ENCODE measurements around the gene RPL41. TPM values are rescaled to one million over a fixed set of nuclear protein-coding genes. Genes with fewer than 3 reads are reported as not detected.

RPL41 gene
- total RNA-seq, 1 donor = 2,844 TPM

DNA sequence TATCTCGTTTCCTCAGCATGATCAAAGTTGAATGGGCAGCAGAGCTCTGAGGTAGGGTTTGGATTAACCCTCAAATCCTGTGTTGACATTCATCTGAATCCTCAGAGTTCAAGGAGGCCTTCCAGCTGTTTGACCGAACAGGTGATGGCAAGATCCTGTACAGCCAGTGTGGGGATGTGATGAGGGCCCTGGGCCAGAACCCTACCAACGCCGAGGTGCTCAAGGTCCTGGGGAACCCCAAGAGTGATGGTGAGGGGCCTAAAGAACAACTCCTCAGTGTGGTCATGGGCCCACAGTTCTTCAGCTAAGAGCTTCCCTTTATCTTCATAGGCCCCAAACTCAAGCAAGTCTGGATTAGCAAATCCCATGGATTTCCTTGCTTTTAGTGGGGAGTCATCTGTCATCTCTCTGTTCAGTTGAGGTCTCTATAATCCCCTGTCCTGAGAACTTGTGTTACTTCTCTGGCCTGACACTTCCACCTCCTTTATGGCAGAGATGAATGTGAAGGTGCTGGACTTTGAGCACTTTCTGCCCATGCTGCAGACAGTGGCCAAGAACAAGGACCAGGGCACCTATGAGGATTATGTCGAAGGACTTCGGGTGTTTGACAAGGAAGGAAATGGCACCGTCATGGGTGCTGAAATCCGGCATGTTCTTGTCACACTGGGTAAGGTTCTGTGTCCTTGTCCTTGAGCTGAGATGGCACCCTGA, 43.2 kb downstream of the RPL41 start:
- Histone ChIP-seq H3K36me3 (ENCODE audit: insufficient read depth, low read length) (peaks cover 66% of the 10 kb centered on the region), H4K20me1 (ENCODE audit: insufficient read depth, low read length) (peaks cover 44% of the 10 kb centered on the region)

DNA sequence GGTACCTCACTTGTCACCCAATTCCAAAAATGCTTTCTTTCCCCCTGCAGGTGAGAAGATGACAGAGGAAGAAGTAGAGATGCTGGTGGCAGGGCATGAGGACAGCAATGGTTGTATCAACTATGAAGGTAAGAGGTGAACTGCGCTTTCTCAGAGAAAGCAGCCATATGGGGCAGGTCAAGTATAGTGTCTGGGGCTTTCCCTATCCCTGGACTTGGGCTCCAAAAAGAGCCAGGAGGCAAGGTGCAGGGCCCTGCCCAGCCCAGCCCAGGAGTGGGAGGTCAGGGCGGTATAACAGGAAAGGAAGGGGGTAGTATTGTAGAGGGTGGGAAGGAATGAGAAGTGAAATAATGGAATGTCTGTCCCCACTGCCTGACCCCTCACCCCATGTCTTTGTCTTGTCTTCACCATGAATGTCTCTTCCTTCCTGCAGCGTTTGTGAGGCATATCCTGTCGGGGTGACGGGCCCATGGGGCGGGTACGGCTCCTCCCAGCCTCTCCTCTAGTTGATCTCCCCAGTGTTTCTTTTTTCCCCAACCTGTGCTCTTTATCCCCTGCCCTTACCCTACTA, 43.8 kb downstream of the RPL41 start:
- Histone ChIP-seq H2AFZ (ENCODE audit: low read length) (no peak overlapping the region), H4K20me1 (ENCODE audit: insufficient read depth, low read length) (peaks cover 44% of the 10 kb centered on the region), H3K27ac (ENCODE audit: low read depth, low read length) (peak overlapping the region; percentile 87), H3K4me2 (ENCODE audit: insufficient read depth, low read length) (peak overlapping the region; percentile 99), H3K79me2 (ENCODE audit: insufficient read depth, low read length) (peaks cover 40% of the 10 kb centered on the region), H3K4me1 (ENCODE audit: insufficient read depth, low read length) (peaks cover 25% of the 10 kb centered on the region), H3K4me3 (ENCODE audit: insufficient read depth, low read length) (peak overlapping the region; percentile 92), H3K27me3 (ENCODE audit: insufficient read depth, low read length) (no peaks in the 10 kb centered on the region), H3K36me3 (ENCODE audit: insufficient read depth, low read length) (peaks cover 66% of the 10 kb centered on the region), H3K9me3 (ENCODE audit: low read depth, low read length) (no peaks in the 10 kb centered on the region)
- TF ChIP-seq, protein P1, sequence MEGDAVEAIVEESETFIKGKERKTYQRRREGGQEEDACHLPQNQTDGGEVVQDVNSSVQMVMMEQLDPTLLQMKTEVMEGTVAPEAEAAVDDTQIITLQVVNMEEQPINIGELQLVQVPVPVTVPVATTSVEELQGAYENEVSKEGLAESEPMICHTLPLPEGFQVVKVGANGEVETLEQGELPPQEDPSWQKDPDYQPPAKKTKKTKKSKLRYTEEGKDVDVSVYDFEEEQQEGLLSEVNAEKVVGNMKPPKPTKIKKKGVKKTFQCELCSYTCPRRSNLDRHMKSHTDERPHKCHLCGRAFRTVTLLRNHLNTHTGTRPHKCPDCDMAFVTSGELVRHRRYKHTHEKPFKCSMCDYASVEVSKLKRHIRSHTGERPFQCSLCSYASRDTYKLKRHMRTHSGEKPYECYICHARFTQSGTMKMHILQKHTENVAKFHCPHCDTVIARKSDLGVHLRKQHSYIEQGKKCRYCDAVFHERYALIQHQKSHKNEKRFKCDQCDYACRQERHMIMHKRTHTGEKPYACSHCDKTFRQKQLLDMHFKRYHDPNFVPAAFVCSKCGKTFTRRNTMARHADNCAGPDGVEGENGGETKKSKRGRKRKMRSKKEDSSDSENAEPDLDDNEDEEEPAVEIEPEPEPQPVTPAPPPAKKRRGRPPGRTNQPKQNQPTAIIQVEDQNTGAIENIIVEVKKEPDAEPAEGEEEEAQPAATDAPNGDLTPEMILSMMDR (IDR thresholded peaks at IDR 0.05; ENCODE audit: extremely low read depth, low read depth, low read length) = no peak
- no peak for DNase-seq (ENCODE audit: insufficient read length, low spot score, missing footprints)

More for the DNA sequence above, 43.2 kb downstream of the RPL41 start:
- H3K4me3 ChIP-seq (ENCODE audit: insufficient read depth, low read length) = peak overlapping the region; percentile 92
- TF ChIP-seq, protein P1 (IDR thresholded peaks at IDR 0.05; ENCODE audit: extremely low read depth, low read depth, low read length) = no peak
- peaks cover 25% of the 10 kb centered on the region for H3K4me1 ChIP-seq (ENCODE audit: insufficient read depth, low read length)
- H3K79me2 ChIP-seq (ENCODE audit: insufficient read depth, low read length) = peaks cover 40% of the 10 kb centered on the region
- no peaks in the 10 kb centered on the region for H3K27me3 ChIP-seq (ENCODE audit: insufficient read depth, low read length)
- H3K4me2 ChIP-seq (ENCODE audit: insufficient read depth, low read length) = peak overlapping the region; percentile 99
- H3K9me3 ChIP-seq (ENCODE audit: low read depth, low read length) = no peaks in the 10 kb centered on the region
- no peak overlapping the region for H2AFZ ChIP-seq (ENCODE audit: low read length)
- H3K27ac ChIP-seq (ENCODE audit: low read depth, low read length) = peak overlapping the region; percentile 87
- no peak for DNase-seq (ENCODE audit: insufficient read length, low spot score, missing footprints)

DNA sequence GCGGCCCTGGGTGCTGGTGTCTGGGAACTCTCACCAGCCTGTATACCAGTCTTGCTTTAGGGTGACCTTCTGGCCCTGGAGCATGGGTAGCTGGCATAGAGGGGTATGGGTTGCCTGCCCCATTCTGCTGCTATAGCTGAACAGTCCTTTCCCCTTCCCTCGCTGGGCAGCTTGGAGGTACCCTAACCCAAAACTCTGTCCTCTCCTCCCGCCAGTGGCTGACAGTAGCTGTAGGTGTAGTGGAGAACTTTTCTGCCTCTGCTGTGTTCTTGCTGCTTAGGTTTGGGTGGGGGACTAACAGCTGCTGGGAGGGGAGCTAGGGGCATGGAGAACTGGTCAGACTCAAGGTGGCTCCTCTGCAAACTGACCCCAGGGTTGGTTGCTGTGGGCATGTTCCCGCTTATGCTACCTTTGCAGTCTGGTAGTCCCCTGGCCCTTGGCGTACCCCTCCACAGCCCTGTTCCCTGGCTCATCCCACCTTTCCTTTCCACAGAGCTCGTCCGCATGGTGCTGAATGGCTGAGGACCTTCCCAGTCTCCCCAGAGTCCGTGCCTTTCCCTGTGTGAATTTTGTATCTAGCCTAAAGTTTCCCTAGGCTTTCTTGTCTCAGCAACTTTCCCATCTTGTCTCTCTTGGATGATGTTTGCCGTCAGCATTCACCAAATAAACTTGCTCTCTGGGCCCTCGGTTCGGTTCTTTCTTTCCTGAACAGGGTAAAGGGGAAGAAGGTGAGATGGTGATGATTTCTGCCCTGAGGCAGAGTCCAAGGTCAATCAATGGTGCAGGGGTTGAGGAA, 44.7 kb downstream of the RPL41 start:
- Histone ChIP-seq H3K79me2 (ENCODE audit: insufficient read depth, low read length) (peaks cover 40% of the 10 kb centered on the region), H3K4me1 (ENCODE audit: insufficient read depth, low read length) (peaks cover 25% of the 10 kb centered on the region), H3K36me3 (ENCODE audit: insufficient read depth, low read length) (peaks cover 67% of the 10 kb centered on the region), H2AFZ (ENCODE audit: low read length) (no peak overlapping the region), H3K4me3 (ENCODE audit: insufficient read depth, low read length) (peak overlapping the region; percentile 92), H3K27ac (ENCODE audit: low read depth, low read length) (peak overlapping the region; percentile 87), H3K27me3 (ENCODE audit: insufficient read depth, low read length) (no peaks in the 10 kb centered on the region), H3K9me3 (ENCODE audit: low read depth, low read length) (no peaks in the 10 kb centered on the region), H4K20me1 (ENCODE audit: insufficient read depth, low read length) (peaks cover 44% of the 10 kb centered on the region), H3K4me2 (ENCODE audit: insufficient read depth, low read length) (peak overlapping the region; percentile 99)
- DNase-seq (ENCODE audit: insufficient read length, low spot score, missing footprints) = no peak
- TF ChIP-seq, protein P1 (IDR thresholded peaks at IDR 0.05; ENCODE audit: extremely low read depth, low read depth, low read length) = no peak

All from osteoblast (primary cell).